ENCODE data around the gene ADAM33. TPM values are rescaled to one million over a fixed set of nuclear protein-coding genes. Genes with fewer than 3 reads are reported as not detected.

ADAM33 gene
- polyA plus RNA-seq, 2 of the 4 experiments (the other 2 are of a cell fraction) = 0.08 to 0.14 TPM

GRCh38 chr20:3658716-3659491 is 22.9 kb downstream of the ADAM33 start (continued):
- TF ChIP-seq SREBF2 (IDR thresholded peaks at IDR 0.05) (no peak), ZC3H11A (IDR thresholded peaks at IDR 0.05) (no peak), TFCP2L1 (CRISPR knock-in tag; IDR thresholded peaks at IDR 0.05) (no peak), ESRRA (IDR thresholded peaks at IDR 0.05; ENCODE audit: borderline replicate concordance, low read length) (no peak), RARB (CRISPR knock-in tag; IDR thresholded peaks at IDR 0.05) (no peak), NR3C1 (IDR thresholded peaks at IDR 0.05) (no peak)

- DNase-seq (ENCODE audit: low read depth in 1 of 2, low spot score in 1 of 2) (no peak), FAIRE-seq (no peak), ATAC-seq (no peak)
- CTCF ChIA-PET = interaction anchor here (0.9 to 61.5 kb wide), 7 partner anchors 10 to 161 kb away, joined by 3 to 2233 read pairs (median 10); partner anchors contain the start of genes ADISSP, HSPA12B and SIGLEC1
- no peak for TF ChIP-seq ATOH8 (CRISPR knock-in tag; IDR thresholded peaks at IDR 0.05; ENCODE audit: low read depth)
- no peak for TF ChIP-seq RFX5 (IDR thresholded peaks at IDR 0.05)
- TF ChIP-seq HEYL (CRISPR knock-in tag; IDR thresholded peaks at IDR 0.05) = no peak
- no peak for TF ChIP-seq CBX2 (IDR thresholded peaks at IDR 0.05; ENCODE audit: borderline replicate concordance, low read depth)
- no peak for TF ChIP-seq HOXA7 (CRISPR knock-in tag; IDR thresholded peaks at IDR 0.05)
- TF ChIP-seq BHLHE40 (IDR thresholded peaks at IDR 0.05; ENCODE audit: low read depth, low read length) = no peak
- TF ChIP-seq BCL3 (IDR thresholded peaks at IDR 0.05) = no peak
- TF ChIP-seq FOSB (CRISPR knock-in tag; IDR thresholded peaks at IDR 0.05) = no peak
- no peak for TF ChIP-seq RAD21 (conservative IDR thresholded peaks at IDR 0.05 in 1 of 2, IDR thresholded peaks at IDR 0.05 in 1 of 2)
- no peak for TF ChIP-seq ZNF302 (CRISPR knock-in tag; IDR thresholded peaks at IDR 0.05)
- no peak for TF ChIP-seq MAX (IDR thresholded peaks at IDR 0.05)
- TF ChIP-seq KDM5A (IDR thresholded peaks at IDR 0.05) = no peak
- TF ChIP-seq POLR2A (IDR thresholded peaks at IDR 0.05; ENCODE audit: low read length) = no peak
- no peak for TF ChIP-seq FOSL2 (IDR thresholded peaks at IDR 0.05)
- no peak for TF ChIP-seq FOSL2 (CRISPR knock-in tag; IDR thresholded peaks at IDR 0.05)
- TF ChIP-seq E2F6 (IDR thresholded peaks at IDR 0.05; ENCODE audit: borderline replicate concordance, low read depth) = no peak
- TF ChIP-seq GATA3 (IDR thresholded peaks at IDR 0.05; ENCODE audit: borderline replicate concordance) = no peak
- no peak for TF ChIP-seq HDAC2 (IDR thresholded peaks at IDR 0.05)
- TF ChIP-seq HES2 (IDR thresholded peaks at IDR 0.05) = no peak
- TF ChIP-seq JUNB (IDR thresholded peaks at IDR 0.05) = no peak
- POLR2A ChIA-PET = interaction anchor here (1.2 kb wide), 1 partner anchor 109 kb away, joined by 4 read pairs; the partner anchor contains the start of gene ADISSP
- no peaks in the 10 kb centered on the region for H3K4me1 ChIP-seq
- H3K27ac ChIP-seq = no peak overlapping the region
- 81% methylated on average over 7 of the region's 7 CpGs for WGBS (ENCODE audit: missing lambda C conversion rate)
- H3K9me3 ChIP-seq = no peaks in the 10 kb centered on the region
- no peak overlapping the region for H3K4me3 ChIP-seq
- H3K4me2 ChIP-seq = no peak overlapping the region
Measured at GRCh38 chr20:3658019-3658715, 23.6 kb downstream of the ADAM33 start.

All from A549 (cell line).